Measurements from ENCODE around the gene SBK1.

DNA sequence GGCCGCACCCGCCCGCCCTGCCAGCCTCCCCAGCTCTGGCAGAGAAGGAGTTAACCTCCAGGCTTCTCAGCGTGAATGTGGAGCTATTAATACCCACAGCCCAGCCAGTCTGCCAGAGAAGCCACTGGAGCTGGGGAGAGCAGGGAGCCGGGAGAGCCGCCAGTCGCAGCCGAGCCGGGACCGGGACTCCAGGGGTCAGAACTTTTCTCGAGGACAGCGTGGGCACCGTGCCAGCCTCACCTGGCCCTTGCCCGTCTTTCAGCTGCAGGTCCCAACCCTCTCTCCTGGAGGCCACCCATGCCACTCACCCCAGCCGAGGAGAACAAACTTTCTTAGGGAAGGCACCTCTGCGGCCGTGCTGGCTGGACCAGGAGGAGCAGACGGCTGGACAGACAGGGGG lies 33.8 kb upstream of the SBK1 start:
- TF ChIP-seq, protein P1, sequence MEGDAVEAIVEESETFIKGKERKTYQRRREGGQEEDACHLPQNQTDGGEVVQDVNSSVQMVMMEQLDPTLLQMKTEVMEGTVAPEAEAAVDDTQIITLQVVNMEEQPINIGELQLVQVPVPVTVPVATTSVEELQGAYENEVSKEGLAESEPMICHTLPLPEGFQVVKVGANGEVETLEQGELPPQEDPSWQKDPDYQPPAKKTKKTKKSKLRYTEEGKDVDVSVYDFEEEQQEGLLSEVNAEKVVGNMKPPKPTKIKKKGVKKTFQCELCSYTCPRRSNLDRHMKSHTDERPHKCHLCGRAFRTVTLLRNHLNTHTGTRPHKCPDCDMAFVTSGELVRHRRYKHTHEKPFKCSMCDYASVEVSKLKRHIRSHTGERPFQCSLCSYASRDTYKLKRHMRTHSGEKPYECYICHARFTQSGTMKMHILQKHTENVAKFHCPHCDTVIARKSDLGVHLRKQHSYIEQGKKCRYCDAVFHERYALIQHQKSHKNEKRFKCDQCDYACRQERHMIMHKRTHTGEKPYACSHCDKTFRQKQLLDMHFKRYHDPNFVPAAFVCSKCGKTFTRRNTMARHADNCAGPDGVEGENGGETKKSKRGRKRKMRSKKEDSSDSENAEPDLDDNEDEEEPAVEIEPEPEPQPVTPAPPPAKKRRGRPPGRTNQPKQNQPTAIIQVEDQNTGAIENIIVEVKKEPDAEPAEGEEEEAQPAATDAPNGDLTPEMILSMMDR (IDR thresholded peaks at IDR 0.05; ENCODE audit: low read length) = no peak
- TF ChIP-seq EZH2 (IDR thresholded peaks at IDR 0.05; ENCODE audit: borderline replicate concordance, low read length) = no peak
